HG03108 (cell line): ENCODE measurements around the gene BPIFB4.
"Not testable (repeated sequence)": the region's sequence is repeated elsewhere in the genome, so short reads cannot be mapped to it uniquely, and the experiment has no call there.

Source experiments
- ATAC-seq: cut with Tn5 transposase; IDR thresholded peaks from one replicate; pipeline ENCODE4 v1.9.1; 2021; ENCODE audit warnings: moderate library complexity; ENCODE audit not compliant: unreplicated experiment

BPIFB4 gene

GRCh38 chr20:33079259-33079658 is at the start of gene BPIFB4:
BPIFB4 (plus strand) TSS chr20:33079643; CDS start chr20:33081527, 1,884 bp downstream.
- no peak for ATAC-seq

GRCh38 chr20:33030076-33030475 is 49.4 kb upstream of the BPIFB4 start:
- no peak for ATAC-seq

GRCh38 chr20:33030569-33030968 is 48.9 kb upstream of the BPIFB4 start:
- ATAC-seq: no peak

DNA sequence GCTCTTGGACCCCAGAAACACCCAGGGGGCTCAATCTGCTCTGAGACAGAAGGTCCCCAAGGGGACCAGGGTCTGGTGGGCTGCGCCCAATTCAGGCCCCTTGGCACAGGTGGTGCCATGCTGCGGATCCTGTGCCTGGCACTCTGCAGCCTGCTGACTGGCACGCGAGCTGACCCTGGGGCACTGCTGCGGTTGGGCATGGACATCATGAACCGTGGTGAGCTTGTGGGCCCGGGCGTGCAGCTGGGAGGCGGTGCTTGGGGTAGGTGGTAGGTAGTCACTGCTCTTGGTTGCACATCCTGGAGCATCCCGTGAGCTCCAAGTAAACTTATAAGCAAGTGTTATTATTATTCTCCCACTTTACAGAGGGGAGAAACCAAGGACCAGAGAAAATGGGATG is 47.9 kb upstream of the BPIFB4 start, which contains the start of gene BPIFB6:
Gene BPIFB6 (plus strand): TSS at position 118 of the 400 bp plus-strand sequence. CDS start 0 bp downstream, at position 118.
- ATAC-seq: no peak

DNA sequence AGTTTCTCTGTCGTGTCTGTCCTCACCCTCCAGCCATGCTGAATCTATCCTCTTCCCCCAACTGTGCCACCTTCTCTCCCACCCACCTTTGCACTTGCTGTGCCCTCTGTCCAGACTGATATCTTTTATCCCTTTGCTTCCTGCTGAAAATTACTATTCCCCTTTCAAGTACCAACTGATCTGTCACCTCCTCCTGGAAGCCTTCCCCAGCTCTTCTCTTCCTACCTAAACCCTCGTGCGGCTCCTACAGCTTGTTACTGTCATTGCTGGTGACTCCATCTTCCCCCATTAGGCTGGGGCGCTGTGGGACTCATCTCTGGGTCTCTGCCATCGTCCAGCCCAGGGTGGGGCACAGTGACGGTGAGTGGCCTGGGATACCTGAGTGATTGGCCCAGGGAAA is 46.9 kb upstream of the BPIFB4 start:
- no peak for ATAC-seq

DNA sequence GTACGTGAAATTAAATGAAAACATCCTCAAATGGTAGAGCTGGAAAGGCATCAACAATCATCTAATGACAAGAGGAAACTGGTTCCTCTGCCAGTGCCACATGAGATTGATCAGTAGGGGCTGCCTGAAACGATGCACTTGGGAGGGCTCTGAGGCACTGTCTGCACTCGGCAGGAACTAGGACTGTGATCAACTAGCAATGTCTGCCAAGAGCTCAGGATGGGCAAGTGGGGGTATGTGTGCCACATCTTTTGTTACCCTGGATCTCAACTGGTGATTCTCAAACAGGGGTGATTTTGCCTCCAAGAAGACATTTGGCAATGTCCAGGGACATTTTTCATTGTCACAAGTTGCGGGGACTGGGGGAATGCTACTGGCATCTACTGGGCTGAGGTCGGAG is 46.1 kb upstream of the BPIFB4 start:
- ATAC-seq: no peak

GRCh38 chr20:33034115-33034514 is 45.3 kb upstream of the BPIFB4 start:
- no peak for ATAC-seq

- no peak for ATAC-seq
These were observed 44.4 kb upstream of the BPIFB4 start for GRCh38 chr20:33034901-33035492.

DNA sequence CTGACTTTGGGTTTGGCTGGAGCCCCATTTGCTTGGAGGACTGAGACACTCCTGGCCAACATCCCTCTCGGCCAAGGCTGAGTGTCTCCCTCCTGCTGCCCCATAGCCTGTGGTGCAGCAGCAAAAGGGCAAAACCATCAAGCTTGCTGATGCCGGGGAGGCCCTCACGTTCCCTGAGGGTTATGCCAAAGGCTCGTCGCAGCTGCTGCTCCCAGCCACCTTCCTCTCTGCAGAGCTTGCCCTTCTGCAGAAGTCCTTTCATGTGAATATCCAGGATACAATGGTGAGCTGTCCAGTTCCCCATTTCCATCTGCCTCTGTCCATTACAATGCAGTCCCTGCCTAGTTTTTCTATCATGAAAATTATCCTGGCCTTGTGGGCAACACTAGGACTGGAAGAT is 42.0 kb upstream of the BPIFB4 start:
- ATAC-seq: no peak

GRCh38 chr20:33038243-33038642 is 41.2 kb upstream of the BPIFB4 start:
- no peak for ATAC-seq

- no peak for ATAC-seq
These were observed 37.0 kb upstream of the BPIFB4 start for GRCh38 chr20:33042430-33042829.

DNA sequence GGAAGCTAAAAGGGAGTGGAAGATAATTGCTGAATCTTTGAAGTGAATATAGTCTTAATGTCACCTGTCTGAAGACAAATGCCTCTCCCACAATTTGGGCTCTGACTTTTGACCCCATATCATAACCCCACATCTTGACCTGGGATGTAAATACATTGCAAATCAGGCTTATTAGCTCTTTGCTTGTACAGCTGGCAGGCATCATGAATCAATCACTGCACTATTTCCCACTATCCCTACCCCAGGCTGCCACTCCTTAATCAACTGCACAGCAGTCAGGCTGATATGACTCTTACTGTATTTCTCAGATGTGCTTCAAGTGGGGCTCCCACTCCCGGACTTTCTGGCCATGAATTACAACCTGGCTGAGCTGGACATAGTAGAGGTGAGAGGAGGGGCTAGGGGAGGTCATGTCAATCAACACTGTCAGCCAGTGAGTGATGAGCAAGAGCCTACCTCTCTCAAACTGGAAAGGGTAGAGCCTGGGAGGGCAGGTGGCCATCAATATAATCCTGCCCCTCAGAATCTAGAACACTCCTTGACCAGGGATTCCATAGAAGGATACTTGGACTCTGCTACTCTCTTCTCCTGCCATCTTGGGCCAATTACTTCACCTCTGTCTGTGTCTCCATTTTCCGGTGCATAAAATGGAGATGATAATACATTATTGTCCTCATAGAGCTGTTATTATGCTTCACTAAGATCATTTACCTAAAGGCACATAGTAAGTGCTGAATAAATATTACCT is 36.3 kb upstream of the BPIFB4 start:
- ATAC-seq: no peak

DNA sequence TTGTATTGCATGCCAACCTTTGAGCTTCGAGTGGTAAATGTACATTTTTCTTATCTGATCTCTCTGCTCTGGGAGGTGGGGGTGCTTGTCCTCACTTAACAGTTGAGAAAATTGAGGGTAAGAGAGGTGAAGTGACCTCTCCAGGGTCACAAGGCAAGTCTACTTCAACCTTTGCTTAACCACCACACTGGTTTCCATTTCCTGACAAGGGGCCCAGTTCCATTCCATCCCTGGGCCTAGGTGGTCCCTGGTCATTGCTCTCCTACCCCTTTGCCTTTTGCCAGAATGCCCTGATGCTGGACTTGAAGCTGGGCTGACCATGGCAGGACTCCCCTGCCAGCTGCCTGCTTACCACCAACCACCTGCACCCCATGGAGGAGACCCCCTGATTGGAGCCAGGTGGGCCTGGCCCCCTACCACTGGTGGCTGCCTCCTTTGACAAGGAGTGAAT is 35.7 kb upstream of the BPIFB4 start:
- ATAC-seq: no peak

GRCh38 chr20:33045129-33045721 is 34.2 kb upstream of the BPIFB4 start:
- not testable (repeated sequence) for ATAC-seq

GRCh38 chr20:33046412-33046811 is 33.0 kb upstream of the BPIFB4 start:
- ATAC-seq: no peak

- ATAC-seq: no peak
These were observed 28.1 kb upstream of the BPIFB4 start for GRCh38 chr20:33051333-33051732.

DNA sequence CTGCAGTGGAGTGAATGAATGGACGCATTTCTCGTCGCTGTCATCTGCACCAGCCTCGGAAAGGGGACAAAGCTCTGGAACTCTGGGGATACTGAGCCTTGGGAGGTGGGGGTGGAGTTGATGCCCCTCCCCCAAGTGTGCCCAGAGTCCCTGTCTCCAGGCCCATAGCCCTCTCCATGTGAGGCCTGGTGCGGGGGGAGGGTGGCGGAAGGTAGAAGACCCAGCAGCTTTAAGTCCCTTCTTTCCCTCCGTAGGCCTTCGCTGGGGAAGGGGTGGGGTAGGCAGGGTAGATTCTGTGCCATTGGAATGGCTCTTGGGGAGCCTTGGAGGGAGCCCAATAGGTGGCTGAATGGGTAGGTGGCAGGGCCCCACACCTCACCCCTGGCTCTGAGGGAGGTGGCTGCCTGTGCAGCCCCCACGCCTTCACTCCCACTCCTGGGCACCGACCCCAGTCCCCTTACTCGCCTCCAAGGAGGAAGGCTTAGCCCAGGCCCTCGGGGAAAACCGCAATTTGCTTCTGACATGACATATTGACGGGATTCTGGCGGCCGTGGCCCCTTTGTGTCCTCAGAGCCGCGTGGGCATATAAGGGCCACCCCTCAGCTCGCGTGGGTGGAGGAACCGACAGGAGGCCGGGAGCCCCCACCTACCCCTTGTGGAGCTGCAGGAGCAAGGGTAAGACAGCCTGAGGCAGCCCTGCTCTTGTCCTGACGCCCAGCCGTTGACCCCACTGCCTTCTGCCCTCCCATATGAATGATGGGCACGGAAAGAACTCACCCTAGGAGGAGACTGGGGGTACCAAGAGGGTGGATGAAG is 25.9 kb upstream of the BPIFB4 start, which contains the start of gene BPIFB3:
Gene BPIFB3 (plus strand): TSS at position 613 of the 816 bp plus-strand sequence. CDS start 1,533 bp downstream, outside the sequence.
- no peak for ATAC-seq

- ATAC-seq: no peak
These were observed 25.1 kb upstream of the BPIFB4 start for GRCh38 chr20:33054381-33054780.

- no peak for ATAC-seq
These were observed 24.7 kb upstream of the BPIFB4 start for GRCh38 chr20:33054791-33055190.

DNA sequence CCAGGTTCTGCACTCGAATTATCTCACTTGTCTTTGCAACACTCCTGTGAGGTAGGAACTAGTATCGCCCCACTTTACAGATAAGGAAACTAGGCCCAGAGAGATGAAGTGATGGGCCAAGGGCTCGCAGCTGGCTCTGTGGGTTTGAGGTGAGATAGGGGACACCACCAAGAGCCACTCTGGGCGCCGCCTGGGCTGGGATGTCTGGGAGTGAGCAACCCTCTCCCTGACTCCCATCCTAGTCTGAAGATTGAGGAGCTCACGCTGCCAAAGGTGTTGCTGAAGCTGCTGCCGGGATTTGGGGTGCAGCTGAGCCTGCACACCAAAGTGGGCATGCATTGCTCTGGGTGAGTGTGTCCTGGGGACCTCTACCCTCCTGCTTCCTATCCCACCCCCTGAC is 20.3 kb upstream of the BPIFB4 start:
- no peak for ATAC-seq

DNA sequence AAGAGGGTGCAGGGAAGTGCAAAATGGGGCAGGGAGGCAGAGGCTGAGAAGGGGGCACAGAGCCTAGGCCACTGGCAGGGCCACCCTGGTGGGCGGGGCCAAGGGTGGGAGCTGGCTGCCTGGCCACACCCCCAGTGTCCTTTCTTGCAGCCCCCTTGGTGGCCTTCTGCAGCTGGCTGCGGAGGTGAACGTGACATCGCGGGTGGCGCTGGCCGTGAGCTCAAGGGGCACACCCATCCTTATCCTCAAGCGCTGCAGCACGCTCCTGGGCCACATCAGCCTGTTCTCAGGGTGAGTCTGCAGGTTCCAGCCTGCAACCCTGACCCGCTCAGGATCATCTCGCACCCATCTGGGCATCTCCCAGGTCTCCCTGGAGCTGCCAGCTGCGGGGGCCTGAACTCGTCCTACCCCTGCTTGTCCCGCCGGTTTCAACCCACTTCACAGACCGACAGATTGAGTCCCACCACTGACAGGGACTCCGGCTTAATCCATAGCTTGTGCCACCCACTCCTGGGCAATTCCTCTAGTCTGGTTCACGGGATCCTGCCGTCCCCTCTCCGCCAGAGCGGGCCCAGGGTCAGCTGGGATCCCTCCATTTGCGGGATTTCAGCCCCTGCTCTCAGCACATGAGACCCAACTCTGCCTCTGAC is 19.6 kb upstream of the BPIFB4 start:
- no peak for ATAC-seq
